Urothelium cell line (cell line): ENCODE measurements around the gene TEKT5.
A peak's percentile ranks its signal among the peaks of the same experiment; 100 is the strongest.
"Not testable (repeated sequence)": the region's sequence is repeated elsewhere in the genome, so short reads cannot be mapped to it uniquely, and the experiment has no call there.

Source experiments
- DNase-seq: peaks from one replicate; pipeline ENCODE4 v3.0.0; 2011; ENCODE audit warnings: low spot score, mixed read lengths
- FAIRE-seq: peaks from 2 replicates; lab custom pipeline; 2011; peaks lifted over from hg19 to GRCh38; lab: Jason Lieb, UNC

TEKT5 gene

DNA sequence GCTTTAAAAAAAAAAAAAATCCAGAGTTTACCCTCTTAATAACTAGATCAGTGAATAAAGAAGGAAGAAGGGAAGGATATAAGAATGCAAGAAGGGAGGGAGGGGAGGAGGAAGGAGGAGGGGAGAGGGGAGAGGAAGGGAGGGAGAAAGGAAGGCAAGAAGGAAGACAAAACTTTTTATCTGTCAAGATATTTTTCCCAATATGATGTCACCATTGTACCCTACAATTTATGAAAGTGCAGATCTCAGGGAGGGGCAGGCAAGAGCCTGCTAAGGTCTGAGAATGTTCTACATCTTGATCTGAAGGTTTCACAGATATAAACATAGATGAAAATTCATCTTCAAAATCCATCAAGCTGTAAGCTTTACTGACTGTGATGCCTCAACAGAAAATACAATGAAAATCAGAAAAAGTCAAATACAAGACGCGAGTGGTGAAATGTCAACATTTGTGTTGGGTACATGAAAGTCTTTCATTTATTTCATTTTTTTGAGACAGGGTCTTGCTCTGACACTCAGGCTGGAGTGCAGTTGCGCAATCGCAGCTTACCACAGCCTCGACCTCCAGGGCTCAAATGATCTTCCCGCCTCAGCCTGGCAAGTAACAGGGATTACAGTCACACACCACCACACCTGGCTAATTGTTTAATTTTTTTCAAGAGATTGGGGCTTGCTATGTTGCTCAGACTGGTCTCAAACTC is 57.2 kb downstream of the TEKT5 start:
- DNase-seq, result no peak
- no peak for FAIRE-seq

DNA sequence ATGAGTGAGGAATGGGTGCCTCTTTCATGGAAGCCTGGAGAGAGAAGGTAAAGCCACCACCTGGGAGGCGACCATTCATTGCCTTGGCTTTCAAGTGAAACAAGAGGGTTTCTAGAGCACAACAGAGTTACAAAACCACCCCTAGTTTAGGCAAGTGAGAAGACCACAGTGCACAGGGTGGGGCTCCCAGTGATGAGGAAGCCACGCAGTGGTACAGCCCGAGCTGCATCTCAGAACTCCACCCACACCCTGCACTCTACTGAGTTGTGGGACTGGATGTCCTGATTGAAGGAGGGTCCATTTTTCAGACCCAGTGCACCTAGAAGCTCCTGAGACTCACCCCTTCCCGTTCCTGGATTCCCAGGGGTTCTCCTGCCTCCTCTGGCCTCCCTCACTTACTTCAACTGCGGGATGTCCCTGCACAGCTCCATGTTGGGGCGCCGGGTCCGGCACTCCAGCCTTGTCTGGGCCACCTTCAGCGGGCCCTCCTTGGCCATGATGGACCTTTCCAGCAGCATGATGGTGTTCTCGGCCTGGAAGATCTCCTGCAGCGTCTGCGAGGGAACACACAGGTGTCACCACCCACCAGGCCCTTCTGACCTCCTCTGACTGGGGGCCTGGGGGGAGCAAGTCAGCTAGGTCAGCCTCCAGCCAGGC is 59.2 kb downstream of the TEKT5 start:
- FAIRE-seq (no peak), DNase-seq (no peak)

DNA sequence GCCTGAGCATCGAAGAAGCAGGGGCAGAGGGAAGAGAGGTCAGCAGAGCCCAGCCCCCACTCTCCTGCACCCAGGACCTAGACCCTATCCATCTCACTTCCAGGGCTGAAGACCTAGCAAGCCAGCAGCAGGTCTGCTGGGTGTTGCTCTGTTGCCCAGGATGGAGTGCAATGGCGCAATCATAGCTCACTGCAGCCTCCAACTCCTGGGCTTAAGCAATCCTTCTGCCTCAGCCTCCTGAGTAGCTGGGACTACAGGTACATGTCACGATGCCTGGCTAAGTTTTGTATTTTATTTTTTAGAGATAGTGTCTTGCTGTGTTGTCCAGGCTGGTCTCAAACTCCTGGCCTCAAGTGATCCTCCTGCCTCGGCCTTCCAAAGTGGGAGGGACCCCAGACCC is 61.3 kb downstream of the TEKT5 start:
- not testable (repeated sequence) for FAIRE-seq, DNase-seq

DNA sequence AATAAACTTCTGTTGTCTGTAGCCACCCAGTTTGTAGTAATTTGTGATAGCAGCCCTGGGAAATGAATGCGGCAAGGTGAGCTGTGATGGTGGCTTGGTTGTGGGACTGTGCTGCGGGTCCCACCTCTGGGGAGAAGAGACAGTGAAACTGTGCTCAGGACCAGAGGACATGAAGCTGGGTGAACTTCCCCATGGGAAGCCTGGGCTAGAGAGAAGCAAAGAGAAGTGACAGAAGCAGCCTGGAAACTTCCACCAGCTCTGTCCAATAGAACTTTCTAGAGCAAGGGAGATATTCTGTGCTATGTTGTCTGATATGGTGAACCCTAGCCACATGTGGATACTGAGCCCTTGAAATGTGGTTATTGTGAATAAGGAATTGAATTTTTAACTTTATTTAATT is 62.8 kb downstream of the TEKT5 start:
- DNase-seq (no peak), FAIRE-seq (no peak)

DNA sequence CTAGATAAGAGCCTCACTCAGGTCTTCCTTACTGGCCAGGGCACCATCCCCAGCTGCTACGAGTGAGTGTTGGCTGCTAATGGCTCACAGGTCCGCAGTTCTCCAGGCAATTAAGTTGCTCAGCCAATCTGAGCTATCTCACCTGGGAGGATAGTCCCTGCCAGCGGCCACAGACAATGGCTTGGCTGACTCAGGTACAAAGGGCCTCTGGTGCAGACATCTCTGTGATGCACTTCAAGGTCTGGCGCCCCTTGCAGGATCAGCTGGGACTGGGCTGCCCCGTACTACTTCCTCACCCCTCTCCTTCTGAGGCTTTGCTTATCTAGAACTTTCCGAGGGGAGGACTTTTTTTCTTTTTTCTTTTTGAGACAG is 65.2 kb downstream of the TEKT5 start:
- no peak for DNase-seq
- no peak for FAIRE-seq

DNA sequence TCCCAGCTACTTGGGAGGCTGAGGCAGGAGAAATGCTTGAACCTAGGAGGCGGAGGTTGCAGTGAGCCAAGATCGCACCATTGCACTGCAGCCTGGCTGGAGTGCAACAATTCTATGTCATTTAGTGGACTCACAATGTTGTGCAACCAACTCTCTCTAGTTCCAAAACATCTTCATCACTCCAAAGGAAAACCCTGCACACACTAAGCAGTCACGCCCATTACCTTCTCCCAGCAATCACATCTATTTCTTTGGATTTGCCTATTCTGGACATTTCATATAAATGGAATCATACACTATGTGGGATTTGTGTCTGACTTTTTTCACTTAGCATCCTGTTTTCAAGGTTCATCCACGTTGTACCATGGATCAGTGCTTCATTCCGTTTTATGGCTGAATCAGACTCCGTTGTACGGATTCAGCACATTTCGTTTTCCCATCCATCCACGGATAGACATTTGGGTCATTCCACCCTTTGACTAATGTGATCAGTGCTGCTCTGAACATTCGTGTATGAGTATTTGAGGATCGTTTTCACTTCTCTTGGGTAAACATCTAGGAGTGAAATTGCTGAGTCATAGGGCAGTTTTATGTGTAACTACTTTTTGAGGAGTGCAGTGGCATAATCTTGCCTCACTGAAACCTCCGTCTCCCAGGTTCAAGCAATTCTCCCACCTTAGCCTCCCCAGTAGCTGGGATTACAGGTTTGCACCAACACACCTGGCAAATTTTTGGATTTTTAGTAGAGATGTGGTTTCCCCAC is 69.0 kb downstream of the TEKT5 start:
- no peak for FAIRE-seq
- no peak for DNase-seq

DNA sequence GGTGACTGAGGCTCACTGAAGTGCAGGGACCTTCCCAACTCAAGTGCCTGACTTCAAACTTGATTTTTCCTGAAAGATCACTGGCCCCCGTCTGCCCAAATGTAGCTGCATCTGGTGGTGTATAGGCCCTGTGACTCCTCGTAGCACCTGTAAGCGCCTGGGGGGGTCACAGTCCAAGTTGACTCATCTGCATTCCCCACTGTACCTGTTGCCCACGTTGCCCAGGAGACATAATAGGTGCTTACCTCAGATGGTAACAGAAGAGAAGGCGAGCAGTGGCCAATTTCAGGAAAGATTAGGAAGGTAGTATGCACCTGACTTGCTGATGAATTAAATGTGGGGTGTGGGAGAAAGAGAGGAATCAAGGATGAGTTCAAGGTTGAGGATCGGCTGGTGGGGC is 70.2 kb downstream of the TEKT5 start:
- no peak for FAIRE-seq
- no peak for DNase-seq

DNA sequence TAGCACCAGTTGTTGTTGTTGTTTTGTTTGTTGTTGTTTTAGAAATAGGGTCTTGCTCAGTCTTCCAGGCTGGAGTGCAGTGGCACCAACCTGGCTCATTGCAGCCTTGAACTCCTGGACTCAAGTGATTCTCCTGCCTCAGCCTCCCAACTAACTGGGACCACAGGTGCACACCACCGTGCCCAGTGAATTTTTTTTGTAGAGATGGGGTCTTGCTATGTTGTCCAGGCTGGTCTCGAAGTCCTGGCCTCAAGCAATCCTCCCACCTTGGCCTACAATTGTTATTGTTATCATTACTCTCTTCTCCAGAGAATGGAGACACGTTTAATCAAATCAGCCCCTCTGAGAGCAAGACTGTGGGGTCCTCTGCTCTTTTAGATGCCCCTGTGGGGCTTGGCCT is 71.7 kb downstream of the TEKT5 start:
- no peak for DNase-seq
- no peak for FAIRE-seq

DNA sequence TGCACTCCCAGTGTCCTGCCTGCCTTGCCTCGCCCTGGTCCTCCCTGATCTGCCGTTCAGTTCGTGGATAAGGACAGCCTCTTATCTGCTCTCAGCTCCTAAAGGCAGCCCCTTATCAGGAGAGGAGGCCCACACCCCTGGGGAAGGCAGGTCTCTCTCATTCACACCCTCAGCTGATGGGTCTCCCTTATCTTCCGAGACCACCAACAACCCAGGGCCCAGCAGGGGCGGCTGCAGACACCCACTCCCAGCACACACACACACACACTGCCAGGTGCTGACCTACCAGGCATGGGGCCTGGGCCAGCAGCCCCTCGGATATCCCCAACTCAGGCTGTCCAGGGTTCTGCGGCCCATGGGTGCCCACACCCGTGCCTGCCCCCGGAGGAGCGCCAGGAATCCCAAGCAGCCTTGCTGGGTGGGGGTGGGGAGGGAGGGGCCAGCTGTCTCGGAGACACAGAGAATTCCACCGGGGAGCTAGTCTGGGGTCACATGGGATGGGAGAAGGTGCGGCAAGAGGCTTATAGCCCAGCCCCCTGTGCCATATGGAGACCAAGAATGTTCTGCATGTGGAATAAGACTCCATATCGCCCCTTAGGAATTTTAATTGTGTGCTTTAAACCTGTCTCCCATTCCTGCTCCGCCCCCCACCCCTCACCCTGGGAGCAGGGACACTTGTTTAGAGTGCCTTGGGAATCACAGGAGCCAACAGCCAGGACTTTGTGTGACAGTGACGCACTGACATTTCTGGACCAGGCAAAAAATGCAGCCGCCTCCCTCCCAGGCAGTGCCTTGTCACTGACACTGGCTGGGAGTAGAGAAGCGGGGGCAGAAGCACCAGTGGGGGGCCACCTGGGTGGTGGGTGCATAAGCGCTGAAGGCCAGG is 72.5 kb downstream of the TEKT5 start:
- FAIRE-seq, result no peak
- DNase-seq, result peak; percentile 31

DNA sequence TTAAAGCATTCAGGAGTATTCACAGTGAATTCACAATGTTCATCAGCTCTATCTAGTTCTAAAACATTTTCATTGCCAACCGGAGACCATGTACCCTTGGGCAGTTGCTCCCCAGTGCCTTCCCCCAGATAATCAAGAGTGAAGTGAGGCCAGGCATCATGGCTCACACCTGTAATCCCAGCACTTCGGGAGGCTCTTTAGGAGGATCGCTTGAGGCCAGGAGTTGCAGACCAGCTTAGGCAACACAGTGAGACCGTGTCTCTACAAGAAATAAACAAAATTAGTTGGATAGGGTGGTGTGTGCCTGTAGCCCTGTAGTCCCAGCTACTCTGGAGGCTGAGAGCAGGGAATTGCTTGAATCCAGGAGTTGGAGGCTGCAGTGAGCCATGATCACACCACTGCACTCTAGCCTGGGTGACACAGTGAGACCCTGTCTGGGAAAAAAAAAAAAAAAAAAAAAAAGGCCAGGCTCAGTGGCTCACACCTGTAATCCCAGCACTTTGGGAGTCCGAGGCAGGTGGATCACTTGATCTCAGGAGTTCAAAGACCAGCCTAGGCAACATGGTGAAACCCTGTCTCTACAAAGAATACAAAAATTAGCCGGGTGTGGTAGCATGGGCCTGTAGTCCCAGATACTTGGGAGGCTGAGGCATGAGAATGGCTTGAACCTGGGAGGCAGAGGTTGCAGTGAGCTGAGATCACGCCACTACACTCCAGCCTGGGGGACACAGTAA is 73.3 kb downstream of the TEKT5 start:
- not testable (repeated sequence) for DNase-seq, FAIRE-seq

DNA sequence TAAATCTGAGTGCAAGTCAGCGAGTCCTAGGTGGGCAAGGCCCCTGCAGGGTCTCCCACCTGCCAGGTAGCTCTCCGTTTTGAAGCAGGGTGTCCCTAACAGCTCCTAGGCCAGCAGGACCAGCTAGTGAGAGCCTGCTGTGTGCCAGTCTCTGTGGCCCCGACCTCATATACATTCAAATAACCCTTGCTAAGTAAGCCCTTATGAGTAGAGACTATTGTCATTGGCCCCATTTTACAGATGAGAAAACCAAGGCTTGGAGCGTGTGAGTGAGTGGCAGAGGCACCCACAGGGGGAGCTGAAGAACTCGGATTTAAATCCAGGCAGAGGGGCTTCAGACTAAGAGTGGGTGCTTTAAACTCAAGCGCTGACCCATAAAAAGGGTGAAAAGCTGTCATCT is 74.6 kb downstream of the TEKT5 start:
- no peak for FAIRE-seq
- no peak for DNase-seq

DNA sequence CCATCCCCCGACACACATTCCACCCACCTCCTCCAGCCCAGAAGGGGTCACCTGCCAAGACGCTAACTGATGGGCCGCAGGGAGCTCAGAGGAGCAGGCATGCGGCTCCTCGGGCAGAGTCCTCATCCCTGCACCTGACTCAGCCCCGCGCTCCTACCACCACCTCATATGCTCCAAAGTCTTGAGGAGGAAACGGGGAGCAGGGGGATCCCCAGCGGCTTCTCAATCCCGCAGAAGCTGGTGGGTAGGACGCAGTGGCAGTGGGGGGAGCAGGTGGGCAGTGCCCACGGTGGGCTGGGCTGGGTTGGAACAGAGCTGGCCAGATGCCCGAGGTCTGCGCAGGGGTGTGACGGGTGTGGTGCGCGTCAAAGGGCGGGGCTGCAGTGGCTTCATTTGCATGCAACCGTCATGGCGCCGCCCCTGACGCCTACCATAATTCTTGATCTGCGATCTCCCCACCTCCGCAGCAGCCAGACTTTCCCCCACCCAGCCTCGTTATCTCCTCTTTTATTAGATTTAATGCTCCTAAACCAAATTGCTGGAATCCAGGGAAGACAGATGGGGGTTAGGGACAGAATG is 75.4 kb downstream of the TEKT5 start:
- FAIRE-seq (no peak), DNase-seq (no peak)

DNA sequence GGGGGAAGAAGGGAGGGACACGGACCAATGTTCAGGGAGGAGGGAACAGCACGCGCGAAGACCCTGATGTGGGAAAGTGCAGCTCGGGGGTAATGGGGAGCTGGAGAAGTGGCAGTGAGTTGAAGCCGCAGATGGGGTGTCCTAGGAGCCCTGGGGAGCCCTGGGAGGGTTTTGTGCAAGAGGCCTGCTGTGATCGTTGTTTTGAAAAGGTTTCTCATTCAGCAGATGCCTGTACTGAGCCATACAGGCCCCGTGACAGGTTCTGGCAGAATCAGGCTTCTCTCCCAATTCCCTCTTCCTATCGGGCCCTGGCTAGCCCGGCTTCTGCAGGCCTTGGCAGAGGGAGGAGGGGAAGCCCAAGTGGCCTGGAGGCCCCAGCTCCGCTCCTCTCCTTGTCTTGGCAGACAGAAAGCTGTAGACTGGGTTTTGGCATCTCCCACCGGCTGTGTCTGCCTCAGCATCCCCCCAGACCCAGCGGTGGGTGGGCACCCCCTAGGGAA is 76.0 kb downstream of the TEKT5 start:
- DNase-seq (no peak), FAIRE-seq (no peak)

DNA sequence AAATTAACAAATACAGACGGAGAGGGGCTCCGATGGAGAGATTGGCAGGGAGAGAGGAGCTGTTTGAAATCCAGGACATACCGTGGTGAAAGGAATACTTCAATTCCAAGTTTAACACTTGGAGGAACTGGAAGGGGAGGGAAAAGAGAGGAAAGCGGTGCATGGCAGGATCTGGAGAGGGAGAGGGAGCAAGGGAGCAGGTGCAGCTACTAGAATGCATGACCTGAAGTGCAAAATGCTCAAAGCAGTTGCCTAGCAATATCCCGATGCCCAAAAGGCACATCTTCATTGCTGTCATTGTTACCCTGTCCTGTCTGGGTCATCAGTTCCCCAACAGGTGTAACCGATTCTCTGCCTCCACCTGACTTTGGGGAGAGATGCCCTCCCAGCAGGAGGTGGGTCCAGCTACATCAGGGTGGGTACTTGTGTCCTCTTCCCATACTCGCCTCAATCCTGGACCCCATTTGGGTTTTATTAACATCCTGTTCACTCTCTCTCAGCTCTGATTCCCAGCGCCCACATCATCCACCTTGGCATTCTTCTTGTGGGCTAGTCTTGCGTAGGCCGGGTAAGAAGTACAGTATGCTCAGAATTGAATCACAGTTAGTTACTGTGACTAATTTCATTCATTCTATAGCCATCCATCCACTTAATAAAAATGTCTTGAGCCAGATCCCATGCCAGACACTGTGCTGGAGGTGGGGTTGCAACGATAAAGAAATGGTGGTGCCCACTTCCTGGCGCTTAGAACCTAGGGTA is 76.9 kb downstream of the TEKT5 start:
- FAIRE-seq (no peak), DNase-seq (no peak)

DNA sequence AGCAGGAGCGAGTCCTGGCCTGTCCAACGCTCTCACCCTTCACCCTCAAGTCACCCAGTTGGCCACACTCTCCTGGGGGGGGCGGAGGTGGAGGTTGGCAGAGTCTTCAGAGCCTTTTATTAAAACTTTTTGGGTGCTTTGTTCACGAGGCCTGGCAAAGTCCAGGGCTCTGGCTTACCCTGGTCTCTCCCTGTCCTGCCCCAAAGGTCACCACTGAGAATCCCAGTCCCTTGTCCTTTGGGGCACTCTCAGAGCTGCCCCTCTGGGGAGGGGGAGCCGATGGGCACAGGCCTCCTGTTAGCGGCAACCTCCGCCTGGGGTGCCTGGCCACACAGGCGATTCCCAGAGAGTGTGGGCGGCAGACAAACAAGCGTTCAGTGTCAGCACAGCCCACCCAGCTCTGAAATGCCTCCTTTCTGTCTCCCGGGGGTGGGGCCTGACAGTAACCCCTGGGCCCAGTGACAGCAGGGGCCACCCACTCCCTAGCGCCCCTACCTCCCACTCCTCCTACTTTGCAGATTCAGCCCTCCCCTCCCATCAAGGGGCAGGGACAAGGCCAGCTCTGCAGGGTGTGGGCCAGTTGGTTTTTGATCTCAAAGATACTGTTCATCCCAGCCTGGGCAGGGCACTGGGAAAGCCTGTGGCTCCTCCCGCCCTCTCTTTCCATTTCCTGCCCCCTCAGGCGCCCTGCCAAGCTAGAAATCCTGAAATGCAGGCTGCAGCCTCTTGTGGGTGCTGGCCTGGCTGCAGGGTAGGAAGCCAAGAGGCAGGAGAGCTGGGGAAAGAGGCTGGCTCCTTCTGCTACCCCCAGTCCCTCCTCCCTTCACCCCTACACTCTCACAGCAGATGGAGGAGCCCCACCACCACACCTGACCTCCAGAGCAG is 77.7 kb downstream of the TEKT5 start:
- no peak for FAIRE-seq

DNA sequence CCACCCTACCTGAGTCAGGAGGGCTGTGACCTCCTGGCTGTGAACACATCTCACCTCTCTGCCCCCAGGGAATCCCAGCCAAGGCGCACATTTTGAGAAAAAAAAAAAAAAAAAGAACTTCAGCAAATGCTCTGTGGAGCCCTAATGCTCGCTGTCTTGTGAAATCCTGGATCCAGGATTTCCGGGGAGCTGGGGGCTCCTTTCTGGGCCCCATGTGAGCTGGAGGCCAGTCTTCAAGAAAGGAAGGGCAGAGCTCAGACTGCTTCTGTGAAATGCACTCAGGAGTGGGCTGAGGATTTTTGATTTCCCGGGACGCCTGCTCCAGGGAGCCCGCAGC is 78.3 kb downstream of the TEKT5 start:
- FAIRE-seq (no peak), DNase-seq (no peak)

More for the DNA sequence above, 77.7 kb downstream of the TEKT5 start:
- peak; percentile 80 for DNase-seq

DNA sequence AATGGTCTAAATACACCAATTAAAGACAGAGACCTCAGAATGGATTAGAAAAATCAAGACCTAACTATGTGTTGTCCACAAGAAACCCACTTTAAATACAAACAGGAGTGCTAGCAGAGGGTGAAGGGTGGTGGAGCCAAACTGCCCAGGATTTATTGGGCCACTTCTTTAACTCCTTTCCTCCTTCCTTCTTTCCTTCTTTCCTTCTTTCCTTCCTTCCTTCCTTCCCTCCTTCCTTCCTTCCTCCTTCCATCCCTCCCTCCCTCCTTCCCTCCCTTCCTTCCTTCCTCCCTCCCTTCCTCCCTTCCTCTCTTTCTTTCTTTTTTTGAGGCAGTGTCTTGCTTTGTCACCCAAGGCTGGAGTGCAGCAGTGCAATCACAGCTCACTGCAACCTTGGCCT is 80.0 kb downstream of the TEKT5 start:
- DNase-seq, result no peak
- no peak for FAIRE-seq

DNA sequence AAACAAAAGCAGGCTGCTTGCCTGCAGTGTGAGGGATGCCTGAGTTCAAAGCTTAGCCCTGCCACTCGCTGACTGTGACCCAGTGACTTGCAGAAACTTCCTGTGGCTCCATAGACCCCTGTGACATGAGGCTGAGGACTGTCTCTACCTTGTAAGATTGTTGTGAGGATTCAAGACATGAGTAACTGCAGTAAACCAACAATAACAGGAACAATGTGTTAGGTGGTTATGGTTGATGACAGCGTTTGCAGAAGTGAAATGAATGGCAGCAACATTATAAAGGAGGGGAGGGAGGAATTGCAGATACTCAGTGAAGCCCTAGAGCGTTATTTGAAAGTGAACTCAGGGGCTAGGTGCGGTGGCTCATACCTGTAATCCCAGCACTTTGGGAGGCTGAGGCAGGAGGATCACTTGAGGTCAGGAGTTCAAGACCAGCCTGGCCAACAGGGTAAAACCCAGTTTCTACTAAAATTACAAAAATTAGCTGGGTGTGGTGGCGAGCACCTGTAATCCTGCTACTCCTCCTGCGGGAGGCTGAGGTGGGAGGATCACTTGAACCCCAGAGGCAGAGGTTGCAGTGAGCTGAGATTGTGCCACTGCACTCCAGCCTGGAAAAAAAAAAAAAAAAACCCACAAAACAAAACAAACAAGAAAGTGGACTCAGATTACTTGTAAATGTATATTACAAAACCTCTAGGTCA is 80.8 kb downstream of the TEKT5 start:
- no peak for DNase-seq
- FAIRE-seq, result no peak
